Erythroblast (primary cell): ENCODE results near the gene NOL4L.

Experiments
- GATA1 ChIP-seq: IDR thresholded peaks from 2 replicates; pipeline ENCODE4 v1.6.1; 2011; ENCODE audit warnings: low read depth, mild to moderate bottlenecking, control low read depth, low read length, moderate library complexity
- POLR2A ChIP-seq: IDR thresholded peaks from 2 replicates; pipeline ENCODE4 v1.6.1; 2011; ENCODE audit warnings: mild to moderate bottlenecking, low read length

DNA sequence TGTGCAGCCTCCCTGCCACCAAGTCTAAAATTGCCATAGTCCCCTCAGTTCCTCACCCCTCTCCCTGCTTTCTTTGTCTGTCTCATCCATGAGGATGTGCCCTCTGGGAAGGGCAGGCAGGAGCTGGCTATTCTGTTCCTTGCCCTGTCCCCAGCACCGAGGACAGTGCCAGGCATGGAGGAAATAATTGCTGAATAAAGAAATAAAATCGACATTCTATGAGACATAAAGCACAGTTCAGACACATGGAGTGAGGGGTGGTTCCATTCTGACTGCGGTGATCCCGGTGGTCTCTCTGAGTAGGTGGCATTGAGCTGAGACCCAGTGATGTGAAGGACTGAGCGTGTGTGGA lies 23.5 kb upstream of the NOL4L start:
- TF ChIP-seq POLR2A (no peak), GATA1 (no peak)
